Esophagus muscularis mucosa (tissue), 4 donors: ENCODE measurements around the gene C3orf38. TPM values are rescaled to one million over a fixed set of nuclear protein-coding genes. Genes with fewer than 3 reads are reported as not detected.
A peak's percentile ranks its signal among the peaks of the same experiment; 100 is the strongest.
"Not testable (repeated sequence)": the region's sequence is repeated elsewhere in the genome, so short reads cannot be mapped to it uniquely, and the experiment has no call there.

Experiments
- DNase-seq: peaks from one replicate; pipeline ENCODE4 v3.0.0-alpha.2; 2017; ENCODE audit errors: extremely low spot score
- H3K27ac ChIP-seq, 4 donors: fragments of 200-600 bp; sonication (generic); replicated peaks in 1 of 4; 1 replicate in 3 of 4; 2 replicates in 1 of 4; pipeline ENCODE4 v1.5.1; 2016 to 2019; ENCODE audit warnings: mild to moderate bottlenecking in 1 of 4
- H3K27me3 ChIP-seq, 4 donors: fragments of 200-600 bp; sonication (generic); one replicate each; pipeline versions ENCODE4 v1.5.1 to v1.6.0; 2016 to 2019
- H3K36me3 ChIP-seq, 4 donors: fragments of 200-600 bp; sonication (generic); one replicate each; pipeline ENCODE4 v1.5.1; 2016 to 2019
- H3K4me1 ChIP-seq, 4 donors: fragments of 200-600 bp; sonication (generic); one replicate each; pipeline ENCODE4 v1.5.1; 2016 to 2019
- H3K4me3 ChIP-seq, 4 donors: fragments of 200-600 bp; sonication (generic); 1 replicate in 2 of 4; 2 replicates in 2 of 4; pipeline ENCODE4 v1.5.1; 2016 to 2019; ENCODE audit warnings: mild to moderate bottlenecking in 4 of 4, moderate library complexity in 1 of 4
- H3K9me3 ChIP-seq, 4 donors: fragments of 200-600 bp; sonication (generic); 1 replicate in 3 of 4; 2 replicates in 1 of 4; pipeline ENCODE4 v1.5.1; 2016 to 2019
- EP300 ChIP-seq: sonication (generic); formaldehyde crosslinking; IDR thresholded peaks from one replicate; pipeline ENCODE4 v1.6.1; 2017; ENCODE audit warnings: antibody characterized with exemption
- POLR2A ChIP-seq: fragments of 450-650 bp; IDR thresholded peaks from one replicate; pipeline ENCODE4 v1.6.1; 2017; ENCODE audit warnings: antibody characterized with exemption, moderate library complexity, mild to moderate bottlenecking, low read depth
- POLR2AphosphoS5 ChIP-seq, 2 donors: sonication (generic); formaldehyde crosslinking; IDR thresholded peaks; one replicate each; pipeline ENCODE4 v1.6.1; 2017; ENCODE audit warnings: antibody characterized with exemption in 2 of 2
- WGBS: methylation state at CpG from one replicate; pipeline ENCODE4 v1.1.5; 2018; 5-methylcytosine and 5-hydroxymethylcytosine counted together
- intact Hi-C: fragments of 100-400 bp; cut with DNase I; formaldehyde crosslinking; loops from one replicate; pipeline ENCODE4 v1.15.1; 2023
- total RNA-seq, 4 donors: library from RNA; depleted of rRNA; stranded (reverse); fragments of >200 nt; gene quantifications; one replicate each; pipeline versions ENCODE4 v1.1.0 to v1.2.1, GENCODE V29; 2016
- TF ChIP-seq, protein P1 (sequence below), 3 experiments: fragments of 200-600 bp in 2 of 3; fragments of 450-650 bp in 1 of 3; sonication (generic) in 2 of 3; IDR thresholded peaks; one replicate each; pipeline ENCODE4 v1.5.1; 2017 to 2019; ENCODE audit warnings: antibody characterized with exemption in 3 of 3, mild to moderate bottlenecking in 2 of 3, moderate library complexity in 1 of 3

The C3orf38 gene
- total RNA-seq, 4 donors from 2014 or later = 13.9 to 18.9 (median 16.4) TPM

DNA sequence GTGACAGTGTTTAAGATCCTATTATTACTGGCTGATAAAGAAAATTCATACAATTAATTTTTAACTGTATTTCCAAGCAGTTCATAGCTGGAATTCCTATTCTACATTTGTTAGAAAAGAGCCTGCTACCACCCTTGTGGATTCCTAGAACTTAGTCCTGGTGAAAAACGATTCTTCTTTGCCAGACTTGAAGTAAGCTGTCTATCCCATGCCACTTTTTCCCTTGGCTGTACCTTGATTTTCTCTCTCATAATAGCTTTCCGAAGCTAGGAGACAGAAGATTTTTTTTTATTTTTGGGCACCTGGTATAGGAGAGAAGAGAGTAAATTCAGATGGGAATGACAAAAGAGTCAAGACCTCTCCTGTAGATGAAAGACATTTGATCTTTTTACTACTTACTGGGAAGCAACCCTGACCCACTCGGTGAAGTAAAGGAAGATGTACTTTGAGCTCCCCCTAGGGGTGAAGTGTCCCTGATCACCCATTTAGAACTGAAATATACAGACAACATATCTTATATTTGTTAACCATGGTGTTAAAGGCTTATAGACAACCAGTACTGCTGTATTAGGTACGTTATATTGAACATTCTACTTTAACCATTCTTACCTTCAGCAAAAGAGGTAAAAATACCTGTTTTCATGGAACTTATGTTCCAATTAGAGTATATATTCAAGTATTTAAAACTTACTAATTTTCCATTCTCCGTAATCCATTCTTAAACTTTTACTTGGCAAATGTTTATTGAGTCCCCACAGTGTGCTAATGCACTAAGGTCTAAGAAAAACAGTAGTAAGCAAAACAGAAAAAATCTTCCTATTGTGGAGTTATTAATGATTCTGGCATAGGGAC, 36.2 kb upstream of the C3orf38 start:
- TF ChIP-seq POLR2A = no peak
- TF ChIP-seq, protein P1, sequence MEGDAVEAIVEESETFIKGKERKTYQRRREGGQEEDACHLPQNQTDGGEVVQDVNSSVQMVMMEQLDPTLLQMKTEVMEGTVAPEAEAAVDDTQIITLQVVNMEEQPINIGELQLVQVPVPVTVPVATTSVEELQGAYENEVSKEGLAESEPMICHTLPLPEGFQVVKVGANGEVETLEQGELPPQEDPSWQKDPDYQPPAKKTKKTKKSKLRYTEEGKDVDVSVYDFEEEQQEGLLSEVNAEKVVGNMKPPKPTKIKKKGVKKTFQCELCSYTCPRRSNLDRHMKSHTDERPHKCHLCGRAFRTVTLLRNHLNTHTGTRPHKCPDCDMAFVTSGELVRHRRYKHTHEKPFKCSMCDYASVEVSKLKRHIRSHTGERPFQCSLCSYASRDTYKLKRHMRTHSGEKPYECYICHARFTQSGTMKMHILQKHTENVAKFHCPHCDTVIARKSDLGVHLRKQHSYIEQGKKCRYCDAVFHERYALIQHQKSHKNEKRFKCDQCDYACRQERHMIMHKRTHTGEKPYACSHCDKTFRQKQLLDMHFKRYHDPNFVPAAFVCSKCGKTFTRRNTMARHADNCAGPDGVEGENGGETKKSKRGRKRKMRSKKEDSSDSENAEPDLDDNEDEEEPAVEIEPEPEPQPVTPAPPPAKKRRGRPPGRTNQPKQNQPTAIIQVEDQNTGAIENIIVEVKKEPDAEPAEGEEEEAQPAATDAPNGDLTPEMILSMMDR (IDR thresholded peaks at IDR 0.05) = peak; percentile 54 to 69 (median 65)
- no peak overlapping the region for H3K4me3 ChIP-seq
- no peaks in the 10 kb centered on the region for H3K9me3 ChIP-seq
- H3K27ac ChIP-seq = no peak overlapping the region
- H3K27me3 ChIP-seq = no peaks in the 10 kb centered on the region
- DNase-seq = no peak
- H3K36me3 ChIP-seq = peaks cover 0 to 23% (median 5%) of the 10 kb centered on the region in 4 donors
- peaks cover 0 to 14% (median 9%) of the 10 kb centered on the region in 4 donors for H3K4me1 ChIP-seq
- 42% methylated on average over 5 of the region's 5 CpGs for WGBS
- intact Hi-C loops = loop anchor here (5.0 to 10.0 kb wide), 3 partner anchors 56 to 759 kb away; partner anchors contain the start of genes CGGBP1 and ZNF654

DNA sequence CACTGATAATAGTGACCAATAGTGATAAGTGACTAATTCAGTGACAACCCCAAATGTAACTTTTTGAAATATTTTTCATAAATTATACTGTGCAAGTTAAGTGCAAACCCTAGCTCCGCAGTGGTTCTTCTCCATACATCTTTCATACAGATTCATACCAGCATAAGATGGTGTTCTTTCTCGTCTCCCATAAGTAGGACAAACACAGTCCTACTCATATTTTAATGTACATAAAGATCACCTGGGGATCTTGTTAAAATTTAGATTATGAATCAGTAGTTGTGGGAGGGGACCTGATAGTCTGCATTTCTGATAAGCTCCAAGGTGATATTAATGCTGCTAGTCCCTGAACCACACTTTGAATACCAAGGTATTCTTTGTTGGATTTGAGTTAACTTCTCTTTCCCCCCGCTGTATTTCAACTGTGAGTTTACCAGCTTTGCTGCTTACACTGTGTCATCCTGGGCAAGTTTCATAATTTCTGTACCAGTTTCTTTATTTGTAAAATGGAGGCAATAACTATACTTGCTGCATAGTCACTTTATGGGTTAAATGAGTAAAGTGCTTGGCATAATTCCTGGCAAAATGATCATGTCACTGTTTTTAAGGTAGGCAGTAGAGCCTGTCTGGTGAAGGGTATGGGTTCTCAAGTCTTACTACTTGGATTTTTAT, 34.7 kb upstream of the C3orf38 start:
- Histone ChIP-seq H3K4me3 (no peak overlapping the region), H3K36me3 (peaks cover 0 to 23% (median 5%) of the 10 kb centered on the region in 4 donors), H3K27me3 (no peaks in the 10 kb centered on the region), H3K27ac (no peak overlapping the region), H3K4me1 (peaks cover 0 to 11% (median 9%) of the 10 kb centered on the region in 4 donors), H3K9me3 (no peaks in the 10 kb centered on the region)
- TF ChIP-seq, protein P1 (IDR thresholded peaks at IDR 0.05) = no peak
- TF ChIP-seq POLR2A (no peak), EP300 (no peak), POLR2AphosphoS5 (IDR thresholded peaks at IDR 0.05) (no peak)
- no peak for DNase-seq
- WGBS = 97% methylated on average over 3 of the region's 3 CpGs
- intact Hi-C loops = loop anchor here (5.0 to 10.0 kb wide), 3 partner anchors 58 to 760 kb away; partner anchors contain the start of genes CGGBP1 and ZNF654

DNA sequence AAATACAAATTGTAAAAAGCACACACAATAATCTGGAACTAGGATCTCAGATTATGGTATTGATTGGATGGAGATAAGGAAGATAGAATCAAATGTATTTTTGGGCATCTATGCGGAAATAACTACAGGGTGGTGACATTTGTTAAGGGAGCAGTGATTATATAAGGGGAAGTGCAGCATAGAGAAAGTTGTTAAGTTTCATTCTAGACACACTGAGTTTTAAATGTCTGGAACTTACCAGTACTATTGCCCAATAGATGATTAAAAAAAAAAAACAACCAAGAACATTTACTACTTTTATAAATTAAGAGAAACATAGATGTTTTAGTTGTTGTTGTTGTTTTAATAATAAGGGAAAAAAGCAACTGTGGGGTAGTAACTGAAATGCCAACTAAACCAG, 32.1 kb upstream of the C3orf38 start:
- TF ChIP-seq EP300 = no peak
- no peak for TF ChIP-seq POLR2A
- TF ChIP-seq, protein P1 (IDR thresholded peaks at IDR 0.05) = no peak
- TF ChIP-seq POLR2AphosphoS5 (IDR thresholded peaks at IDR 0.05) = no peak
- Histone ChIP-seq H3K27ac (no peak overlapping the region), H3K4me3 (no peak overlapping the region), H3K9me3 (no peaks in the 10 kb centered on the region), H3K27me3 (no peaks in the 10 kb centered on the region), H3K36me3 (peaks cover 0 to 23% (median 5%) of the 10 kb centered on the region in 4 donors), H3K4me1 (peaks cover 0 to 14% (median 8%) of the 10 kb centered on the region in 4 donors)
- DNase-seq = no peak
- intact Hi-C loops = loop anchor here (10.0 kb wide), 2 partner anchors 343 to 763 kb away; no protein-coding TSS in a partner anchor
- 0% methylated on average over 1 of the region's 1 CpG for WGBS

DNA sequence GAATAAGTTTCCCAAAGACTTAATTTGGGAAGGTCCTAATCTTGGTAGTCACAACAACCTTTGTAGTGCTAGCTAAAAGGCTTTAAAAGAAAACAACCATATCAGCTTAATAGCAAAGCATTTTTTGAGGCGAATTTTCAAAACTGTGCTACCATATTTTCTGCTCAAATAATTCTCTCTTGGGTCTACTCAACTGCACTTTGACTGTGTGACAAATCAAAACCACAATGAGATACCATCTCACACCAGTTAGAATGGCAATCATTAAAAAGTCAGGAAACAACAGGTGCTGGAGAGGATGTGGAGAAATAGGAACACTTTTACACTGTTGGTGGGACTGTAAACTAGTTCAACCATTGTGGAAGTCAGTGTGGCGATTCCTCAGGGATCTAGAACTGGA, 31.2 kb upstream of the C3orf38 start:
- not testable (repeated sequence) for DNase-seq, H3K27ac ChIP-seq, H3K4me3 ChIP-seq, H3K27me3 ChIP-seq, H3K9me3 ChIP-seq
- WGBS = 100% methylated on average over 1 of the region's 2 CpGs
- Histone ChIP-seq H3K4me1 (peaks cover 0 to 16% (median 2%) of the 10 kb centered on the region in 4 donors), H3K36me3 (peaks cover 0 to 23% (median 5%) of the 10 kb centered on the region in 4 donors)
- intact Hi-C loops = loop anchor here (10.0 kb wide), 2 partner anchors 344 to 764 kb away; no protein-coding TSS in a partner anchor

DNA sequence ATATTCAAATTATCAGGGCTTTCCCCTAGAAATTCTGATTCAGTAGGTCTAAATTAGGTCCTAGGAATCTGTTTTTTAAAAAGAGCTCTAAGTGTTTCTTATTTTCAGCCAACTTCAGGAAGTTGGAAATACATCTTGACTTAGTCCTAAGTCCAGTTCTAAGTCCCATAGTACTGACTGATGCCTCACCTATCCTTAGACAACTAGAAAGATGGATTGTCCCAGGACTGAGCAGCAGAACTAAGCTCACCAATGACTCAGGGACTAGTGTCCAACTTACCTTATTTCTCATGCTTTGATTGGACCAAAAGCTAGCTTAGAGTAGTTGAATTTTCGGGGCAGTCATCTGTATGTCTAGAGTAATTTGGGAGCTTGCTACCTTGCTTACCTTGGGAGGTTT, 26.2 kb upstream of the C3orf38 start:
- Histone ChIP-seq H3K36me3 (no peaks in the 10 kb centered on the region), H3K9me3 (no peaks in the 10 kb centered on the region), H3K4me3 (no peak overlapping the region), H3K27ac (no peak overlapping the region), H3K4me1 (peaks cover 0 to 22% (median 2%) of the 10 kb centered on the region in 4 donors), H3K27me3 (no peaks in the 10 kb centered on the region)
- TF ChIP-seq POLR2A (no peak), EP300 (no peak), POLR2AphosphoS5 (IDR thresholded peaks at IDR 0.05) (no peak)
- TF ChIP-seq, protein P1 (IDR thresholded peaks at IDR 0.05) = no peak
- intact Hi-C loops = no loop called here
- 100% methylated on average over 1 of the region's 1 CpG for WGBS
- DNase-seq = no peak
